SH-SY5Y (cell line): ENCODE measurements around the gene SUMF2.

Experiments used
- GATA2 ChIP-seq: IDR thresholded peaks from 2 replicates; pipeline ENCODE4 v1.6.1; 2011; ENCODE audit warnings: mild to moderate bottlenecking, low read depth, low read length
- GATA3 ChIP-seq: IDR thresholded peaks from 2 replicates; pipeline ENCODE4 v1.6.1; 2011; ENCODE audit warnings: low read depth, mild to moderate bottlenecking, low read length, moderate library complexity

The SUMF2 gene

DNA sequence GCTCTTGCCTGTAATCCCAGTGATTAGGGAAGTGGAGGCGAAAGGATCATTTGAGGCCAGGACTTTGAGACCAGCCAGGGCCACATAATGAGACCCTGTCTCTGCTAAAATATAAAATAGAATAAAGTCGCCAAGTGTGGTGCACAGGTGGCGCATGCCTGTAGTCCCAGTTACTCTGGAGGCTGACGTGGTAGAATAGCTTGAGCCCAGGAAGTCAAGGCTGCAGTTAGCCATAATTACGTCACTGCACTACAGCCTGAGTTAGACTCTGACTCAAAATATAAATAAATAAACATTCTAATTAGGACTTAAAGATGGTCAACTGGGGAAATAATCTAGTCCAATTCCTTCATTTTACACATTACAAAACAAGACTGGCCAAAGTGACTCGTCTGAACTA is 41.4 kb downstream of the SUMF2 start:
- TF ChIP-seq GATA3 (no peak), GATA2 (no peak)

DNA sequence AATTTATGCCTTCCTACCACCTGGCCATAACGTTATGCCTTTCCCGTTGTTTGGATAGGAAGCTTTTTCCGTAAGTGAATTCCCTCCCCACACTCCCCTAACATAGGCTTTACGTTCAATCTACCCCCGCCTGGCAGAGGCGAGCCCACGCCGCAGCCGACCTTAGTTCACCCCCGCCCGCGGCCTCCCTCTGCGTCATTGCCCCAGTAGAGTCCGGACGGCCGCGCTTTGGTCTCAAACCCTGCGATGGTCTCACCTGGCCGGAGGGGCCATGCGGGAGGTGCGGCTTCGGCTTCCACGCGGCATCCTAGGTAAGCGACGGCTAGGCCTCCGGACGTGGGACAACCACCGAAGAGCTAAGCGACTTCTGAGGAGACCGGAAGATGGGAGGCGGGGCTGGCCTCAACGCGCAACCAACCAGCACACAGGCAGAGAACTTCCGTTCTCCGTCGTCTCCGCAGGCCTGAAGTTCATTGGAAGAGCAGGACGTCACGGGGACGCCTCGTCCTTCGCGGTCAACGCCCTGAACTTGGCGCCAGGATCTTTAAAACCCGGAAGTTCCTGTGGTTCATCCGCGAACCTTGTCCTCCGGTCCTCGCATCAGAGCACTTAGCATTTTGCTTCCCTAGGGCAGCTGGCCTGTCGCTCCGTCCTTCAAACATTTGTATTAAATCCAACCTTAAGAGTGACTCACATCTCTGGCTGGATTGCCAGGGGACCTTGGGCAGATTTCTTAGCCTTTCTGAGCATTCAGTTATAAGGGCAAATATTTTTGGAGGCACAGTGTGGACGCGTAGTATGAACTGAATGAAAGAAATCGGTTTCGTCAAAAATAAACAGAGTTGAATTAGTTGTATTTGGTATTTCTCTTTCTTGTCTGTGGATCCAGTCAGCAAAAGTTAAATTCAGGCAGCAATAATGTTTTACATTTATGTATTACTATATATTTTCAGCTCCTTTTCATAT is 42.3 kb downstream of the SUMF2 start, which contains the start of gene CHCHD2:
TSS of gene CHCHD2 (minus strand) at position 369 of the 966 bp plus-strand sequence. CDS start at position 306, 63 bp downstream.
- TF ChIP-seq GATA3 (no peak), GATA2 (no peak; the same call in 1 of the 2 replicates)

GRCh38 chr7:56107954-56108258 is 43.8 kb downstream of the SUMF2 start:
- TF ChIP-seq GATA2: no peak
- no peak for TF ChIP-seq GATA3

DNA sequence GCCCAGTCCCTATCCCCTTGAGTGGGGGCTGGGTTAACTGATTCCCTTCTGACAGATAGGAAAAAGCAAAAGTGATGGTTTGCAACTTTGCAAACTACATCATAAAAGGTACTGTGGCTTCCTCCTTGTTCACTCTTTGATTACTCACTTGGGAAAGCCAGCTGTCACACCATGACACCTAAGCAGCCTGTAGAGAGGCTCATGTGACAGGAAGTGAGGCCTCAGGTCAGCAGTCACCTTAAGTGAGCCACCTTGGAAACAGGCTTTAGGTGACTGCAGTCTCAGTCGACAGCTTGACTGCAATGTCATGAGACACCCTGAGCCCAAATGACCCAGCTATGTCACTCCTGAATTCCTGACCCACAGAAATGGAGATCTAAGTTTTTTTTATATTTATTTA is 46.5 kb downstream of the SUMF2 start:
- TF ChIP-seq GATA2: no peak
- no peak for TF ChIP-seq GATA3

GRCh38 chr7:56115852-56116538 is 51.9 kb downstream of the SUMF2 start, which contains the start of gene NUPR2:
Gene NUPR2 (minus strand): TSS chr7:56116417. CDS start chr7:56116314, 103 bp downstream.
- TF ChIP-seq GATA2: no peak
- no peak for TF ChIP-seq GATA3

DNA sequence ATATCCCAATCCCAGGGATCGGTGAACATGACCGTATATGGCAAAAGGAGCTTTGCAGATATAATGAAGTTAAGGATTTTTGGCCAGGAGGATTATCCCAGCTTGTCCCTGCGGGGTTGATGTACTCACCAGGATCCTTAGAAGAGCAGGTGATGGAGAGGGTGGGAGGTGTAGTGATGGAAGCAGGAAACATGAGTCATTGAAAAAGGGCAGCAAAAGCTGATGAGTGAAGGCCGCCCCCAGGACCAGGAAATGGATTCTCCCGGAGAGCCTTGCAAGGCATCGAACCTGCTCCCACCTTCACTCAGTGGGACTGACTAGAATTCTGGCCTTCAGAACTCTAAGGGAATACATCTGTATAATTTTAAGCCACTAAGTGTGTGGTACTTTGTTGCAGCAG is 57.4 kb downstream of the SUMF2 start:
- TF ChIP-seq GATA3 (no peak), GATA2 (no peak)

GRCh38 chr7:56124981-56125380 is 60.9 kb downstream of the SUMF2 start:
- no peak for TF ChIP-seq GATA3

DNA sequence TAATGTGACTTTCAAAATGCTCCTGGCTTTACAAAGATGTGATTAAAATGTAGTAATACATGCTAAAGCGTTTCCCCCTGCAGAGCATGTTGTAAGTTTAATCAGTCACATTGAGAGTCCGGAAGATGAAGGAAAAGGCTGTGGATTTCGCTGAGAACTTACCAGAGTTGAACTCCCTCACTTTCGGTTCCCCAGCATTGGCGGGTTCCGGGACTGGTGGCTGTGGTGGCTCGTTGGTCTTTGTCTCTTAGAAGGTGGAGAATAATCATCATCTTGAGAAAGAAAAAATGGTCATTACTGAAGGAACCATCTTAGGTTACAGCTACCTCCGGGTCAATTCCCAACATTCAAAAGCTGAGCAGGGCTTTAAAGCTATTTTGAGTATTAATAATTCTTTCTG is 61.7 kb downstream of the SUMF2 start:
- TF ChIP-seq GATA2 (no peak), GATA3 (no peak)

DNA sequence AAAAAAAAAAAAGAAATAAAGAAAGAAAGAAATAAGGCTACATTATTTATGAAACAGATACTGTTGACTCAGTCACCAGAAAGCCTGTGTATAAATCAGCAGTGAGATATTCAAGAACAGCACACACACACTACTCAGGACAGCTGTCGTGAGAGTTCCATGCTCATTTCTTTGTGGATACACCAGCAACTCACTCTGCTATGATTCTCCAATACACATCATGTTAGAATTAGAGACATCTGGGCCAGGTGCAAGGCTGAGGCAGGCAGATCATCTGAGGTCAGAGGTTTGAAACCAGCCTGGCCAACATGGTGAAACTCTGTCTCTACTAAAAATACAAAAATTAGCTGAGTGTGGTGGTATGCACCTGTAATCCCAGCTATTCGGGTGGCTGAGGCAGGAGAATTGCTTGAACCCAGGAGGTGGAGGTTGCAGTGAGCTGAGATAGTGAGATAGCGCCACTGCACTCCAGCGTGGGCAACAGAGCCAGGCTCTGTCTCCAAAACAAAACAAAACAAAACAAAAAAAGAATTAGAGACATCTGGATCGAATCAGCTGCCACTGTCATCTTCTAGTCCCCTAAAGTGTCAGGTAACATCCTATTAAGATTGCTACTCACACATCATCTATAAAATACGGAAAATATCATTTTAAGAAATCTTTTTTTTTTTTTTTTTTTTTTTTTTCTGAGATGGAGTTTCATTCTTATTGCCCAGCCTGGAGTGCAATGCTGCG is 63.3 kb downstream of the SUMF2 start:
- TF ChIP-seq GATA3: no peak
- TF ChIP-seq GATA2: no peak
